ENCODE measurements around the gene MYO7A.

GRCh38 chr11:77230878-77231605, 103.0 kb downstream of the MYO7A start:
- TF ChIP-seq CTCF (IDR thresholded peaks at IDR 0.05) (no peak), EZH2 (IDR thresholded peaks at IDR 0.05) (no peak)
